HEK293 (cell line): ENCODE data around the gene KRT13.
A peak's percentile ranks its signal among the peaks of the same experiment; 100 is the strongest.

ENCODE experiments used
- CTCF ChIA-PET: fragments of 350-600 bp; formaldehyde crosslinking; extraction: SDS; loops from one replicate; lab custom pipeline; 2021; ENCODE audit warnings: antibody characterized with exemption; lab: Yijun Ruan, JAX
- POLR2A ChIA-PET: fragments of 300-600 bp; formaldehyde crosslinking; extraction: SDS; loops from one replicate; lab custom pipeline; 2020; ENCODE audit warnings: antibody characterized with exemption, inconsistent platforms; lab: Yijun Ruan, JAX
- H3K27ac ChIP-seq: fragments of 200-500 bp; sonication (Bioruptor generic); 2 replicates; pipeline ENCODE4 v1.5.1; 2014; ENCODE audit warnings: low read depth, low read length, control low read depth, inconsistent platforms; ENCODE audit errors: extremely low read depth
- H3K36me3 ChIP-seq, 2 experiments: fragments of 200-500 bp in 1 of 2; sonication (Bioruptor generic) in 1 of 2; 1 replicate in 1 of 2; 2 replicates in 1 of 2; pipeline ENCODE4 v1.5.1; 2014 to 2017; ENCODE audit warnings: inconsistent platforms in 2 of 2, low read length in 2 of 2; ENCODE audit not compliant: control insufficient read depth in 2 of 2, insufficient read depth in 1 of 2
- H3K4me1 ChIP-seq: fragments of 200-500 bp; sonication (Bioruptor generic); 2 replicates; pipeline ENCODE4 v1.5.1; 2014; ENCODE audit warnings: mild to moderate bottlenecking, low read length, inconsistent platforms; ENCODE audit not compliant: control insufficient read depth, insufficient read depth
- H3K4me3 ChIP-seq: 2 replicates; pipeline ENCODE4 v1.5.1; 2011; ENCODE audit warnings: low read depth, mild to moderate bottlenecking, control low read depth, low read length, moderate library complexity
- H3K9me3 ChIP-seq: fragments of 200-500 bp; sonication (Bioruptor generic); 2 replicates; pipeline ENCODE4 v1.5.1; 2014; ENCODE audit warnings: low read depth, low read length, inconsistent platforms; ENCODE audit not compliant: control insufficient read depth, insufficient read depth
- EGR2 ChIP-seq: fragments of 450-650 bp; formaldehyde crosslinking; IDR thresholded peaks from 2 replicates; pipeline ENCODE4 v1.5.1; 2016; ENCODE audit warnings: low read depth, missing biosample characterization, missing genetic modification characterization
- FEZF1 ChIP-seq: fragments of 450-650 bp; formaldehyde crosslinking; IDR thresholded peaks from 2 replicates; pipeline ENCODE4 v1.5.1; 2016; ENCODE audit warnings: missing biosample characterization, missing genetic modification characterization
- GFI1B ChIP-seq: fragments of 450-650 bp; formaldehyde crosslinking; IDR thresholded peaks from 2 replicates; pipeline ENCODE4 v1.5.1; 2016; ENCODE audit warnings: missing biosample characterization, missing genetic modification characterization
- GLIS2 ChIP-seq: fragments of 450-650 bp; formaldehyde crosslinking; IDR thresholded peaks from 2 replicates; pipeline ENCODE4 v1.5.1; 2016; ENCODE audit warnings: missing biosample characterization, missing genetic modification characterization
- KLF1 ChIP-seq: fragments of 450-650 bp; formaldehyde crosslinking; IDR thresholded peaks from 2 replicates; pipeline ENCODE4 v1.5.1; 2016; ENCODE audit warnings: missing biosample characterization, missing genetic modification characterization
- KLF9 ChIP-seq: fragments of 450-650 bp; formaldehyde crosslinking; IDR thresholded peaks from 2 replicates; pipeline ENCODE4 v1.5.1; 2016; ENCODE audit warnings: missing biosample characterization, missing genetic modification characterization, low read depth
- MZF1 ChIP-seq: fragments of 450-650 bp; formaldehyde crosslinking; IDR thresholded peaks from 2 replicates; pipeline ENCODE4 v1.5.1; 2017; ENCODE audit warnings: missing biosample characterization, missing genetic modification characterization, borderline replicate concordance
- PRDM6 ChIP-seq: fragments of 450-650 bp; formaldehyde crosslinking; IDR thresholded peaks from 2 replicates; pipeline ENCODE4 v1.5.1; 2017; ENCODE audit warnings: missing biosample characterization, missing genetic modification characterization
- SP2 ChIP-seq: fragments of 450-650 bp; formaldehyde crosslinking; IDR thresholded peaks from 2 replicates; pipeline ENCODE4 v1.5.1; 2016; ENCODE audit warnings: missing biosample characterization, missing genetic modification characterization
- TSHZ1 ChIP-seq: fragments of 450-650 bp; formaldehyde crosslinking; IDR thresholded peaks from 2 replicates; pipeline ENCODE4 v1.5.1; 2016; ENCODE audit warnings: missing biosample characterization, missing genetic modification characterization, borderline replicate concordance
- WT1 ChIP-seq: fragments of 450-650 bp; formaldehyde crosslinking; IDR thresholded peaks from 2 replicates; pipeline ENCODE4 v1.5.1; 2016; ENCODE audit warnings: missing biosample characterization, missing genetic modification characterization
- ZBTB17 ChIP-seq: fragments of 450-650 bp; formaldehyde crosslinking; IDR thresholded peaks from 2 replicates; pipeline ENCODE4 v1.5.1; 2016; ENCODE audit warnings: missing biosample characterization, missing genetic modification characterization
- ZFP37 ChIP-seq: fragments of 450-650 bp; formaldehyde crosslinking; IDR thresholded peaks from 2 replicates; pipeline ENCODE4 v1.5.1; 2016; ENCODE audit warnings: missing biosample characterization, missing genetic modification characterization
- ZIC2 ChIP-seq: fragments of 450-650 bp; formaldehyde crosslinking; IDR thresholded peaks from 2 replicates; pipeline ENCODE4 v1.5.1; 2016; ENCODE audit warnings: missing biosample characterization, missing genetic modification characterization
- ZNF155 ChIP-seq: fragments of 450-650 bp; formaldehyde crosslinking; IDR thresholded peaks from 2 replicates; pipeline ENCODE4 v1.5.1; 2016; ENCODE audit warnings: missing biosample characterization, missing genetic modification characterization
- ZNF174 ChIP-seq: fragments of 450-650 bp; formaldehyde crosslinking; IDR thresholded peaks from 2 replicates; pipeline ENCODE4 v1.5.0; 2017; ENCODE audit warnings: missing biosample characterization, mild to moderate bottlenecking, missing genetic modification characterization
- ZNF223 ChIP-seq: fragments of 450-650 bp; formaldehyde crosslinking; IDR thresholded peaks from 2 replicates; pipeline ENCODE4 v1.5.1; 2016; ENCODE audit warnings: missing biosample characterization, missing genetic modification characterization
- ZNF274 ChIP-seq, 2 experiments: fragments of 200-500 bp in 1 of 2; fragments of 450-650 bp in 1 of 2; sonication (Bioruptor generic) in 1 of 2; formaldehyde crosslinking in 1 of 2; IDR thresholded peaks; 2 replicates each; pipeline versions ENCODE4 v1.5.1 to v1.6.1; 2014 to 2016; ENCODE audit warnings: borderline replicate concordance in 1 of 2, inconsistent platforms in 1 of 2, low read length in 1 of 2, missing biosample characterization in 1 of 2, missing genetic modification characterization in 1 of 2
- ZNF416 ChIP-seq: fragments of 450-650 bp; formaldehyde crosslinking; IDR thresholded peaks from 2 replicates; pipeline ENCODE4 v1.5.1; 2016; ENCODE audit warnings: missing biosample characterization, missing genetic modification characterization
- ZNF473 ChIP-seq: fragments of 450-650 bp; formaldehyde crosslinking; IDR thresholded peaks from 2 replicates; pipeline ENCODE4 v1.5.1; 2017; ENCODE audit warnings: missing biosample characterization, missing genetic modification characterization
- ZNF501 ChIP-seq: fragments of 450-650 bp; formaldehyde crosslinking; IDR thresholded peaks from 2 replicates; pipeline ENCODE4 v1.5.1; 2016; ENCODE audit warnings: missing biosample characterization, missing genetic modification characterization
- ZNF510 ChIP-seq: fragments of 450-650 bp; formaldehyde crosslinking; IDR thresholded peaks from 2 replicates; pipeline ENCODE4 v1.5.1; 2018; ENCODE audit warnings: mild to moderate bottlenecking, missing genetic modification characterization, missing biosample characterization; ENCODE audit not compliant: insufficient replicate concordance
- ZNF623 ChIP-seq: fragments of 450-650 bp; formaldehyde crosslinking; IDR thresholded peaks from 2 replicates; pipeline ENCODE4 v1.5.1; 2016; ENCODE audit warnings: missing biosample characterization, missing genetic modification characterization
- ZNF626 ChIP-seq: fragments of 450-650 bp; sonication (Bioruptor Pico); formaldehyde crosslinking; IDR thresholded peaks from 2 replicates; pipeline ENCODE4 v1.5.1; 2018; ENCODE audit warnings: missing biosample characterization, missing genetic modification characterization, inconsistent platforms
- ZNF629 ChIP-seq: fragments of 450-650 bp; formaldehyde crosslinking; IDR thresholded peaks from 2 replicates; pipeline ENCODE4 v1.5.1; 2017; ENCODE audit warnings: missing biosample characterization, missing genetic modification characterization
- ZNF677 ChIP-seq: fragments of 450-650 bp; IDR thresholded peaks from 2 replicates; pipeline ENCODE4 v1.5.0; 2018; ENCODE audit warnings: missing biosample characterization, mild to moderate bottlenecking, missing genetic modification characterization, moderate library complexity
- ZNF692 ChIP-seq: fragments of 450-650 bp; formaldehyde crosslinking; IDR thresholded peaks from 2 replicates; pipeline ENCODE4 v1.5.1; 2016; ENCODE audit warnings: missing biosample characterization, missing genetic modification characterization
- ZSCAN23 ChIP-seq: fragments of 450-650 bp; formaldehyde crosslinking; IDR thresholded peaks from 2 replicates; pipeline ENCODE4 v1.5.1; 2016; ENCODE audit warnings: missing biosample characterization, missing genetic modification characterization
- TF ChIP-seq, protein P1 (sequence below): fragments of 450-650 bp; formaldehyde crosslinking; IDR thresholded peaks from 2 replicates; pipeline ENCODE4 v1.5.1; 2016; ENCODE audit warnings: missing biosample characterization, missing genetic modification characterization

The KRT13 gene

GRCh38 chr17:41520821-41521521 is 15.6 kb upstream of the KRT13 start:
- Histone ChIP-seq H3K4me1 (peaks cover 23% of the 10 kb centered on the region), H3K27ac (peak overlapping the region; percentile 24; the same call in 1 of the 2 replicates), H3K4me3 (no peak overlapping the region), H3K36me3 (peaks cover 0 to 4% of the 10 kb centered on the region in 2 experiments; a peak in 2 of 3 replicates), H3K9me3 (no peaks in the 10 kb centered on the region)
- ChIA-PET POLR2A (interaction anchor here (0.7 to 1.8 kb wide), 5 partner anchors 11 to 695 kb away, joined by 3 to 5 read pairs (median 3); no protein-coding TSS in a partner anchor), CTCF (interaction anchor here (0.6 to 2.6 kb wide), 9 partner anchors 15 to 146 kb away, joined by 3 to 20 read pairs (median 4); no protein-coding TSS in a partner anchor)
- TF ChIP-seq GLIS2 (peak; percentile 64), ZNF501 (tag by site-specific recombination) (no peak), PRDM6 (tag by site-specific recombination) (0 out of 2 replicates have a peak, but pooled peaks have one; percentile 35), ZFP37 (no peak), ZNF510 (tag by site-specific recombination) (no peak), WT1 (tag by site-specific recombination) (peak; percentile 61), ZNF174 (no peak), ZBTB17 (tag by site-specific recombination) (peak; percentile 90), ZNF623 (no peak), KLF9 (tag by site-specific recombination) (no peak), GFI1B (tag by site-specific recombination) (no peak), ZNF629 (no peak), ZNF626 (no peak), ZNF155 (tag by site-specific recombination) (no peak), FEZF1 (peak; percentile 45), ZNF677 (no peak), ZNF223 (tag by site-specific recombination) (no peak), ZNF274 (IDR thresholded peaks at IDR 0.05; ENCODE audit: low read length) (no peak), ZNF274 (tag by site-specific recombination; IDR thresholded peaks at IDR 0.05; ENCODE audit: borderline replicate concordance) (no peak), TSHZ1 (0 out of 2 replicates have a peak, but pooled peaks have one; percentile 6), SP2 (tag by site-specific recombination) (no peak), ZSCAN23 (tag by site-specific recombination) (no peak), KLF1 (peak; percentile 67; the same call in 1 of the 2 replicates), MZF1 (tag by site-specific recombination) (no peak), ZNF692 (tag by site-specific recombination) (peak; percentile 75), EGR2 (tag by site-specific recombination) (peak; percentile 55), ZNF473 (tag by site-specific recombination) (no peak), ZIC2 (tag by site-specific recombination) (no peak), ZNF416 (tag by site-specific recombination) (no peak)
- TF ChIP-seq, protein P1, sequence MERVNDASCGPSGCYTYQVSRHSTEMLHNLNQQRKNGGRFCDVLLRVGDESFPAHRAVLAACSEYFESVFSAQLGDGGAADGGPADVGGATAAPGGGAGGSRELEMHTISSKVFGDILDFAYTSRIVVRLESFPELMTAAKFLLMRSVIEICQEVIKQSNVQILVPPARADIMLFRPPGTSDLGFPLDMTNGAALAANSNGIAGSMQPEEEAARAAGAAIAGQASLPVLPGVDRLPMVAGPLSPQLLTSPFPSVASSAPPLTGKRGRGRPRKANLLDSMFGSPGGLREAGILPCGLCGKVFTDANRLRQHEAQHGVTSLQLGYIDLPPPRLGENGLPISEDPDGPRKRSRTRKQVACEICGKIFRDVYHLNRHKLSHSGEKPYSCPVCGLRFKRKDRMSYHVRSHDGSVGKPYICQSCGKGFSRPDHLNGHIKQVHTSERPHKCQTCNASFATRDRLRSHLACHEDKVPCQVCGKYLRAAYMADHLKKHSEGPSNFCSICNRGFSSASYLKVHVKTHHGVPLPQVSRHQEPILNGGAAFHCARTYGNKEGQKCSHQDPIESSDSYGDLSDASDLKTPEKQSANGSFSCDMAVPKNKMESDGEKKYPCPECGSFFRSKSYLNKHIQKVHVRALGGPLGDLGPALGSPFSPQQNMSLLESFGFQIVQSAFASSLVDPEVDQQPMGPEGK, result peak; percentile 57
